HG03095 (cell line): ENCODE data around the gene MRPL54.

Experiments used
- ATAC-seq: cut with Tn5 transposase; IDR thresholded peaks from one replicate; pipeline ENCODE4 v1.9.1; 2021; ENCODE audit warnings: moderate library complexity; ENCODE audit not compliant: unreplicated experiment

The MRPL54 gene

DNA sequence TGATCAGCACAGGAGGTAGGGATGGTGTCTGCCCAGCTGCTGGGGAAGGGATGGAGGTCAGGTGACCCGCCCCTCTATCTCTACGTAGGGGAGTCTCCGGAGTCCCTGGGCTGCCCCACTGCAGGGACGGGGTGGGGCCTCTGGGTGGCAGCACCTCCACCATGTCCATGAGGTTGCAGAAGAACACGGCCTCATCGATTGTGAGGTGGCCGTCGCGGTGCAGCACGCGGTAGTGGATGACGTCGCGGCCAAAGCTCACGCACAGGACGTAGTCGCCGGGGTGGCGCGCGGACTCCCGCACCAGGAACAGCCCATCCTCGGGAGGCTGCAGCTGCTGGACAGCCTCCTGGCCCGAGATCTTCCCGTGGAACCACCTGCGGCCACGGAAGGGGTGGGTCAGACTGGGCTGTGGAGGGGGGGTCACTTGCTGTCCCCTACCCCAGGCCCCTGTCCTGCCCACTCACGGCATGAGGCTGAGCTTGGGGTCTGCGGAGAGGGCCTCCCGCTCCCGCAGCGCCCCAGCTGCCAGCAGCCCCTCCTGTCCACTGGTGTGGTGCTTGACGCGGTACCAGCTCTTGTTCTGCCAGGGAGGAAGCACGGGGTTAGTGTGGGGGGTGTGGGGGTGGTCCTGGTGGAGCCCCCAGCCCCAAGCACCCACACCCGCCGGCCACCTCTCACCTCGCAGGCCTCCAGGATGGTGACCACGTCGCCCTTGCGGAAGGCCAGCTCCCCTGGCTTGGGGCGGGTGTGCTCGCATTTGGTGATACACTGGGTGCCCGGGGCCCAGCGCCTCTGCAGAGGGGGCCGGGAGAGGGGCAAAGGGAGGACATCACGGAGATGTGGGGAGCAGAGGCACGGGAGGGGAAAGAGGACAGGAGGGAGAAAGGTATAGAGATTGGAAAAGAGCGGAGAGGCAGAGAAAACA, 21.4 kb downstream of the MRPL54 start:
- no peak for ATAC-seq

DNA sequence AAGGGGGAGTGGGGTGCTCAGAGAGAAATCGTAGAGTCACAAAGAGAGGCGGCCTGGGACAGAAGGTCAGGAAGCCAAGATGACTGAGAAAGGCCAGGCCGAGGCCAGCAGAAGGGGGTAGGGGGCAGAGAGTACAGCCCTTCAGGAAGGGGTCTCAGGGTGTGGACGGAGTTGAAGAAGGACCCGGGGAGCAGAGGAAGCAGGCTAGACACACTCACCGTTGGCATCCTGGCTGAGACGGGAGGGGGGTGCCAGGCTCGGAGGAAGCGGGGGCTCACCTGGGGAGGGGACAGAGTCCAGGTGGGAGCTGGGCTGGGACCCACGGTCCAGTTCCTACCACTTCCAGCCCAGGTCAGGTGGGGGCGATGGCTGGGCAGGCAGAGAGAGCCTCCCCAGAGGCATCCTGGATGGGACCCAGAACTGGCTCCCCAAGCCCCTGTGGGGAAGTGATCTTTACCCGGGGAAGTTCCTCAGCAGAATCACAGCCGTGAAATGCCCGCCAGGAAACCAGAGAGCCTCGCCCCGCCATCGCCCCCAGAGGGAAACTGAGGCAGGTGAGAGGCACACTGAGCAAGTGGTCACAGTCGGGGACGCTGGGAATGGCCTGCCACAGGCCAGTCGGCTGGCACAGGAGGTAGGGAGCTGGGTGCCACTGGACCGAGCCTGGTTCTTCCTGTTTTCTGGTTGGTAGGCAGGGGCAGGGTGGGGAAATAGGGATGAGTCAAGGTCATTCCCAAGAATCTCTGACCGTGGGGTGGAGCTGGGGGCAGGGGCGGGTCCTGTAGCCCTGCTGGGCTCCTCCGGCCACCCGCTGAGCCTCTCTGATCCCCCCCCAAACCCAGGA, 22.3 kb downstream of the MRPL54 start:
- ATAC-seq: no peak

DNA sequence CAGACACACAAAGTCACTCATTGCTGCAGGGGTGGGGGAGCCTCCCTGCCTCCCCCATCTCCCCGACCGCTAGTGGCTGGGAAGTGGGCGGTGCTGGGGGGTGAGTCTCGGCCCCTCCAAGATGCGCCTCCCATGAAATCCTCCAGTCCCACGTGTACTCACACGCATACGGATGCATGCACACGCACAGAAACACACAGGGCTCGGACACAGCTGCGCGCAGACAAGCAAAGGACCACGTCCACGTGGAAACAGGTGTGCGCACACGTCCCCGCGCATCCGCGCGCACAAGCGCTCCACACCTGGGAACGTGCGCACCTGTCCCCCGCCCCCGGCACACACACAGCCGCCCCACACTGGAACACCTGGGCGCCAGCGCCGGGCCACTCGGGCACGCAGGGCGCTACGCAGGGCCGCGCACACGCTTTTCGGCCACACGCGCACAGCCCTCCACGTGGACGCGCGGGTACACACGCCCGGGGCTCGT, 23.0 kb downstream of the MRPL54 start:
- no peak for ATAC-seq

DNA sequence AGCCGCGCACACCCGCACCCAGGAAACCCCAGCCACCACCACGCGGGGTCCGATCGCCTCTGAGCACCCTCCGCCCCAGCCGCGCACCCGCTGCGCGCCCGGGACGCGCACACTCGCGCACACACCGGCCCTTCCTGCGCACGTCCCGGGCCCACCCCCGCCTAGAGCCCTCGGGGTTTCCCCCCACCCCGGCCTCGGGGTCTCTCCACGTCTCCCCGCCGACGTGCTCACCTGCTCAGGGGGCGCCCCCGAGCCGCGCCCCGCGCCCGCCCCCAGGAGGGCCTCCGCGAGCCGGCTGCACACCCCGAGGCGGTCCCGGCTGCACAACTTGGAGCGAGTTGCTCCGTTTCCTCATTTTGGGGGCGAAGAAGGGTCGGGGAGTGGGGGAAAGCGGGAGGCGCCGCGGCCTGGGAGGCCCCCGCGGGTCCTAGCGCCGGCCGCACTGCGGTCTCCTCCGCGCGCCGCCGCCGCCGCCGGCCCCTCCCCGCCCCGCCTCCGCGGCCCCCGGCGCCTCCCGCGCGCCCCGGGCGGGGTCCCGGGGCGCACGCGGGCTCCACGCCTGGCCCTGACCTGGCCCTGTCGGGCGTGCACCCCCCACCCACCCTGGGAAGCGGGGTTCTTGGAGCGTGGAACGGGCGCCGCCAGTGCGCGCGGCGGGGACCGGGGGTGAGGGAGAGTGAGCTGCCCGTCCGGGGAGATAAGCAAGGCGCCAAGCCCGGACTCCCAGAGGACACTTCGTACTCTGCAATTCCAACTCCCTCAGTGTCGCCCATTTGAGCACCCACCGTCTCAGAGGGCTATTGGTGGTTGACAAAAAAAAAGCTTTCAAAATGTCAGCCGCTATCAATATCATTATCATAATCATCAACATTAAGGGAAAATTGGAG, 23.7 kb downstream of the MRPL54 start, which contains the start of gene MATK:
Gene MATK, minus strand, starts transcription at position 444 of the 887 bp plus-strand sequence. CDS start 1,246 bp downstream, outside the sequence.
- no peak for ATAC-seq

DNA sequence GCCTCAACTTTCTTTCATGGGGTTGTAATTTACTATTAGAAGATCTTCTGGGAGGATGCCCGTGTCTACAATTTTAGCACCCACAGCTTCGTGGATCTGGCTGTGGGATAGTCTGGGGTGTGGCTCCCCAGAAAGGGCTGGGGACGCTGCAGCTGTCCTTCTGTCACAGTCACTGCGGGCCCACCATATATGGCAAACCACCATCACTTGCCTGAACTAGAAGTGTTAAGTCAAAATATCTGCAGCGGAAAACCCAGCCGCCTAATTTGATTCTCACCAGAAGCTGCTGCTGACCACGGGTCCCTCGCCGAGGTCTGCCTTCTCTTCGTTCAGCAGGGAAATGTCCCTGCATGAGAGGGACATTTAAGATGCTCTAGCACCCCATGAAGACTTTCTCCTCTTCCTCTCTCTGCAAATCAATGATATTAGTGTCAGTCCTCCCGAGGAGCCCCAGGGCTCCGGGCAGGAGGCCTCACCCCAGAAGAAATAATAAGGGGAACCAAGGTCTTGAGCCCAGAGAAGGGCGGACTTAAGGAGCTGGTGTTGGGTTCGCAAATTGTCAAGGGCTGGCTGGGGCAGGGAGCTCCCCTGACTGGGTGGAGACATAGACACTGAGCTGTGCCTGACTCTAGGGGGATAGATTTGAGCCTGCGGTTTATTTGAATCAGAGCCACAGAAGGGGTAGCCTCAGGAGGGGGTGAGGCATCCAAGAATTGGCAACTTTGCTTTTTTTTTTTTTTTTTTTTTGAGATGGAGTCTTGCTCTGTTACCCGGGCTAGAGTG, 26.7 kb downstream of the MRPL54 start:
- no peak for ATAC-seq

DNA sequence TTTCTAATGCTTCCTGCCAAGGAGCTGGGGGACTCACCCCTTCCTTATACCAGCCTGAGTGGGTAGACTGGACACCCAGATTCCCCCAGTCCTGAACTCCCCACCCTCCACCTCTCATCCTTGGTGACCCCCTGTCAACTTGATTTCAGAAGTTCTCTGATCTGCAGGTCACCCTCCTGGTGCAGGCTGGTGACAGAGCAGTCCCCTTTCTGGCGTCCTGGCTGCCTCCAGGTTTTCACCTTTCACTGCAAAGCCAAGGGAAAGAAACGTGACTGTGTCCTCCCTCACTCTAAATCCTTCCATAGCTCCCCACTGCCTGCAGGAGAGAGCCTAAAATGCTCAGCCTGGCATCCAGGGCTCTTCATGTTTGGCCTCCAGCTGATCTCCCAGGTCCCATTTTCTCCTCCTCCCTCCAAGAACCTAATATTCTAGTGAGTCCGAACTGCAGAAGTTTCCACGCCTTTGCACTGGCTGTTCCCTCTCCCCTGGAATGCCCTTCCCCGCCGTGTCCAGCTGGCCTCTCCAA, 27.8 kb downstream of the MRPL54 start:
- no peak for ATAC-seq

DNA sequence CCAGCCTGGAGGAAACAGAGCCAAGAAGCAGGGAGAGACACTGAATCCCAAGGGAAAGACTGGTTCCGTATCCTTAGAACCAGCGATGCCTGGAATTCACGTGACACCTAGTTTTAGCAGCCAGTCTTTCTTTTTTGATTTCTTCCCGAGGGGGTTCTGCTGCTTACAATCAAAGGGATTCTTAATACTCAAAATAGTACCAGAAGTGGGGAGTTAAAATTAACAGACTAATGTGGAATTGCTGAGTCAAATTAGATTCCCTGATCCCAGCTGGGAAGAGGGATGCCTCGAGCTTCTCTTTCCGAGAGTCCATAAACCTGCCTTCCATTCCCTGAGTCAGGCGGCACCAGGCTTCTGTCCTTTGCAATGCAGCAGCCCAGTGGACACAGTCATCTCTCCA, 28.5 kb downstream of the MRPL54 start:
- no peak for ATAC-seq

DNA sequence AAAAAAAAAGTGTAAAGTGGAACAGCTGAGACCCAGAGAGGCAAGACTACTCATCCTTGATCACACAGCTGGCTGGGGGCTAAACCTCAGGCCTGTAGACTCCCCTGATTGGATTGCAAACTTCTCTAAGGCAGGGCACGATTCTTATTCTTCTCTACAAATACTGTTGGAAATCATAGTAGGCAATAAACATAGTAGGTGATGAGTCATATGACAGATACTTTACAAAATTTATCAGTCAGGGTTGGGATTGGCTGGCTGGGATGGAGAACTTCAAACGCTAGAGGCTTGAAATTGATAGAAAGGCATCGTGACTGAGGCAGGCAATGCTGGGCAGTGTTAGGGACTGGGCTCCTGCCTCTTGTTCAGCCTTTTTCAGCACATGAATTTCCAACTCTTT, 29.6 kb downstream of the MRPL54 start:
- no peak for ATAC-seq

DNA sequence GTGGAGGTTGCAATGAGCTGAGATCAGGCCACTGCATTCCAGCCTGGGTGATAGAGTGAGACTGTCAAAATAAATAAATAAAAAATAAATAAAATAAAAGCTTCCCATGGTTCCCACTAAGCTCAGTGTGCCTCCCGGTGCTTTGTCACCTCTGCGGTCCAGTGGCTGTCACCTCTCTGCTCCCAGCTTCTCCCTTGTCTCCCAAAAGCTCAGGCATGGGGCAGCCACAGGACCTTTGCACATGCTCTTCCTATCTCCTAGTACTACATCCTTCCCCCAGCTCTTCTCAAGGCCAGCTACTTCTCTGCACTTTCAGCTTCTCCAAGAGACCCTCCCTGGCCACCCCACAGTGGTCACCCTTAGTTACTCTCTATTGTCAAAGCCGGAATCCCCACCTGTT, 31.3 kb downstream of the MRPL54 start:
- no peak for ATAC-seq

DNA sequence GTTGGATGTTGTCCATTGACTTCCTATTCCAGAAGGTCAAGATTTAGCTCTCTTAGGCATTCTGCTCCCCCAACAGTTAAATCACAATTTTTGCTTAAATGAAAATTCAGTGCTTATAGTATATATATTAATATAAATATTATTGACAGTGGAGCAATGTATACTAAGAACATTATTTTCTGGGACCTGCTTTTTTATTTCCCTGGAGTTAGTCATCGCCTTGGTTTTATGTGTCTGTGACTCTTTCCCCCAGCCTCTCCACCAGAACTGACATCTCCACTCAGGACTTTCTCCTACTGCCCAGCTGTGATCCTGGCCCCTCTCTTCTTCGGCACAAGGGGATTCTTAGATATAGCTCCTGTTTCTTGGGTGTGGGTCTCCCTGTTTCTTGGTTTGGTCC, 33.9 kb downstream of the MRPL54 start:
- no peak for ATAC-seq

DNA sequence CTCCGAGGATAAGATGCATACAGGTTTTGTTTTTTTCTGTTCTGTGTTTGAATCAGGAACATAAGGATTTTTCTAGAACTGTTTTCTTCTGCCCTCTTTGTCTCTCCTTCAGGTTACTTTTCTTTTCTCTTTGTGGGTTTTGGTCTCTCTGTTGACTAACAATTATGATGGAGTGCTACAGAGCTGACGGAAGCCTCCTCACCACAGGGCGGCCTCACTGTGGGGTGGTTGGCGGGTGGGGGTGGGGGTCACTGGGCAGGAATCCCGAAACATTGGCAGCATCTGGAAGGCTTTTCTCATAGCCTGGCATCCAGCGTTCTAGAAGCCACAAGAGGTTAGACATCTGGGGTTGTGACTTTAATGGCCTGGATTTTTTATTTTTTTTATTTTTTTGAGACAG, 35.7 kb downstream of the MRPL54 start:
- no peak for ATAC-seq

DNA sequence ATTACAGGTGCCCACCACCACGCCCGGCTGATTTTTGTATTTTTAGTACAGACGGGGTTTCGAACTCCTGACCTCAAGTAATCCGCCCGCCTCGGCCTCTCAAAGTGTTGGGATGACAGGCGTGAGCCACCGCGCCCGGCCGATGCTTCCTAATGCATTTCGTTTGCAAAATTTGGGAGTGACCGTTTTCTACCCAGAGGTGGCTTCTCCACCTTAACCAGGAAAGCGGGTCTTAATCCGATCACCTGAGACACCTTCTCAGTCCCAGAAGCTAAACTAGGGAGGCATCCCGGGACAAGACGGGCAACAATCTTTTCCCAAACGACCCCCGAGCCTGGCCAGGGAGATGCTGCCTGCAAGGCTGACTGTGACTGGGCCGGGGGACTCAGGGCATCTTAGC, 38.5 kb downstream of the MRPL54 start:
- no peak for ATAC-seq

DNA sequence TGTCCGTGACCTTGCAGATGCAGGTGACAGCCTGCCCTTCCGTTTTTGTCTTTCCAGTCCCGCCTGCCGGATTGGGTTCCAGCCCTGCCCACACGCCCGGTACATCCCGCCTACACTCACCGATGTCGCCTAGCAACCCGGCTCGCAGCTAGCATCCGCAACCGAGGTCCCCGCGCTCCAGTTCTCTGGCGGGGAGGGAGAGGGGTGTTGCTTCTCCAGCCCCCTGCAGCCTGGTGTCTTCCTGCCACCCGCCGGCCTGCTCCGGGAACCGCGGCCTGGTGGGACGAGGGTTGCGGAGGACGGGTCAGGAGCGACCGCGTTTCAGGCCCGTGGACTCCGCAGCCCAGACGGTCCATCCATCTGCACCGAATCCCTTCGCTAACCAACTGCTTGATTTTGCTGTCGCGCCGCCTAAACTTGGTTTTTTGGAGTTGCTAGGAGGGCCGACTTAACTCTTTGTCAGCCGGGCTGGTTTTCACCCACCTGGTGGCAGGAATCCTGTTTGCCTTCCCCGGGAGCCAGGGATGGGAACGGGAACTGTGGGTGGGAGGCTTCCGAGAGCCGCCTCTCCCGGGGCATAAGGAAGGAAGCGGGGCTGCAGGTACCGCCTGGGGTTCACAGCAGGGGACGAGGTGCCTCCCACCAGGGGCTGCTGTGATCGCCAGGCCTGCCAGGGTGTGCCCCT, 39.1 kb downstream of the MRPL54 start:
- no peak for ATAC-seq

DNA sequence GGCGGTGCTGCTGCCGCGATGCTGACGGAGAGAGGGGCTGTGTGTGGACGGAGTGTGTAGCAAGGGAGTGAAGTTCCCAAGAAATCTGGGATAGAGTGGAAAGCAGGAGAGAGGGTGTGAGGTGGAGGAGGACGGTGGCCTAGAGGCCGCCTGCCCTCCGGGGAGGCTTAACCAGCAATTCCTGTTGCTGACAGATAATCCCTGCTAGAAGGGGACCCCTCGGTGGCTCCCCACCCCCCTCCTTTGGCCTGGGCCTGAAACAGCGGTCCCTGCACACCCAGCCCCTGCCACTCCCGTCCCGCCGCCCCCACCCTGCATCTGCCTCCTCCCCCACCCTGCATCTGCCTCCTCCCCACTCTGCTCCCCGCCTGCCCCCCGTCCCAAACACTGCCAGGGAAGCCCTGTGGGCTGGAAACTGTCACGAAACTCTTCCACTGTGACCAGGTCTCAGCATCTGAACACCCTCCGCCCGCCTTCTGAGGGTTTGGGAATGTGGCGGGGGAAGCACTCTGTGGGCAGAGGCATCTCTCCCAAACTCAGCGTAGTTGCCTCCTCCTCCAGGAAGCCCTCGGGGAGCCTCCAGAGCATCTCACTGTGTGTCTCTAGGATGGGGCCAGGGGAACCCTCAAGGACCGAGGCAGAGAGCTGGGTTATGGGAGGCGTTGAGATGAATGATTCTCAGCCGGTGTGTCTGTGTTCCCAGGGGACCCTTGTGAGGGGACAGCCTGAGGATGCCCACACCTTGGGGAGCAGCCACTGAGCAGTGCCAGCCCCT, 40.8 kb downstream of the MRPL54 start:
- no peak for ATAC-seq

DNA sequence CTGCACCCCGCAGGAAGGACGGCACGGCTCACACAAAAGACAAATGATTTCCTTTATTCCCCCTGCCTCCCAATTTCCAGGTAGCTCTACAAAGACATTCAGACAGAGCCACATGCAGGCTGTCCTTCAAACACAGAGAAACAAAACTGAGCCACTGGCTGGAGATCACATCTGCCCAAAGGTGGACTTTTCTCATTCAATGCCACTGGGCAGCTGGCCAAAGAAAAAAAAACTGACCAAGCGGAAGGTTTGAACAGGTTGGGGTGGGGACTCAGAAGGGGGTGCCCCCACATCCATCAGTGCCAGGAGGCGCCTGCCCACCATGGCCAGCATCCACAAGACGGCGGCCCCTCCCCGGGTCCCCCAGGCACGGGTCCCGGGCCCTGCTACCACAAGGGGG, 41.5 kb downstream of the MRPL54 start:
- no peak for ATAC-seq

DNA sequence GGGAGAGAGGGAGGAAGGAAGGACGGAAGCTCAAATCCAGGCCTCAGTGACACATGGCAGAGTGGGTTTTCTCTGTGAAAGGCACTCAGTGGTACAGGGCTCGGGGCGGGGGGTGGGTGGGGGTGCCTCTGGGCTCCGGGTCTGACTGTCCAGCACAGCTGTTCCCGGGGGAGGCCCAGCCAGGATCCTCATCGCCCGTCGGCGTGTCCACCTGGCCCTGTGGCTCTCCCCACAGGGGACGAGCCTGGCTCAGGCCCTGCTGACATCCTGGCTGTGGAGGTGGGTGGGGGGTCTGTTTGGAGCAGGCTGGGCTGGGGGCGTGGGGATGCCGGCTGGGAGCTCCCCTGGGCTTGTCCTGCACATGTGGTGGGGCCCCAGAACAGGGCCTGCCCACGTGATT, 41.9 kb downstream of the MRPL54 start:
- ATAC-seq: no peak

DNA sequence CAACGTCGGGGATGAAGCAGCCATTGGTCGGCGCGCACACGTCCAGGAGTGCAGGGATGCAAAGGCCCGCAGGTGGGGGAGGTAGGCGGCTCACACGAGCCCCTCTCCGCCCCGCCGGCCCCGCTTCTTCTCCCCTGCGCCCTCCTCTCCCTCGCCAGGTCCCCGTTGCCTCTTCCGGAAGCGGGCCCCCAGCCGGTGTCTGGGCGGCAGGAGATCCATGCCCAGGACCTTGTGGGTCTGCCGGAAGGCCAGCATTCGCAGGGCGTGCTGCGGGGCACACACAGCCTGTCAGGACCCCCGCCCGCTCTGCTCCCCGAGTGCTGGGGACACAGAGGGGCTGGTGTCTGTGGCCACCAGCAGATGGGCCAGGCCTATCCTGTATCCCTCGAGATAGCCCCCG, 43.4 kb downstream of the MRPL54 start:
- no peak for ATAC-seq

DNA sequence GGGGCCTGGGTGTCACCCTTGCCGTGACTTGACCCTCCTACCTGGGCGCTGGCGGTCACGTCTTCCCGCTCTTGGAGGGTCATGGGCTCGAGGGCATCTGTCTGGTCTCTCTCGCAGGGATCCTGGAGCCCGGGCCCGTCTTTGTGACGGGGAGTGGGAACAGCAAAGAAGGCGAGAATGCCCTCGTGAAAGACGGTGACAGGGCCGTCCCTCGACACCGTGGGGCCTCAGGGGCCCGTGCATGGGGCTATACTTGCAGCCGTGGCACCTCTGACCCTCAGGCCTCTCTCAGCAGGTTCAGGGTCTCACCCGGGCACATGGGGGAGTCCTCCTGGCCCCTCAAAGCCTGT, 44.6 kb downstream of the MRPL54 start:
- no peak for ATAC-seq
